ENCODE data around the gene TSNAXIP1.

GRCh38 chr16:67760956-67761230 lies 45.8 kb upstream of the TSNAXIP1 start:
- TF ChIP-seq CTCF (IDR thresholded peaks at IDR 0.05) (no peak), POLR2A (IDR thresholded peaks at IDR 0.05) (no peak), EP300 (IDR thresholded peaks at IDR 0.05) (no peak)
